ENCODE data around the gene HNRNPH1.

HNRNPH1 gene

GRCh38 chr5:179620293-179620692, 3.2 kb downstream of the HNRNPH1 start:
- peak overlapping the region; percentile 84 for H3K4me2 ChIP-seq (ENCODE audit: low read length)
- H3K27ac ChIP-seq (ENCODE audit: low read depth, low read length, poor library complexity, severe bottlenecking), result no peak overlapping the region
- H2AFZ ChIP-seq (ENCODE audit: low read length), result no peak overlapping the region
- H3K36me3 ChIP-seq (ENCODE audit: insufficient read depth, low read length), result peaks cover 79% of the 10 kb centered on the region
- TF ChIP-seq EZH2 (IDR thresholded peaks at IDR 0.05; ENCODE audit: borderline replicate concordance, low read length), result no peak
- H3F3A ChIP-seq (ENCODE audit: insufficient read depth, low read length), result peaks cover 32% of the 10 kb centered on the region; the same call in 1 of the 2 replicates
- H4K20me1 ChIP-seq (ENCODE audit: insufficient read depth, low read length), result peaks cover 30% of the 10 kb centered on the region
- H3K4me1 ChIP-seq (ENCODE audit: insufficient read depth, low read length, severe bottlenecking), result peaks cover 65% of the 10 kb centered on the region
- peaks cover 49% of the 10 kb centered on the region for H3K79me2 ChIP-seq (ENCODE audit: insufficient read depth, low read length)
- H3K4me3 ChIP-seq (ENCODE audit: low read depth, low read length, poor library complexity, severe bottlenecking), result peak overlapping the region; percentile 100
- no peaks in the 10 kb centered on the region for H3K27me3 ChIP-seq (ENCODE audit: insufficient read depth, low read length)
- no peaks in the 10 kb centered on the region for H3K9me3 ChIP-seq (ENCODE audit: low read length)
- peak overlapping the region; percentile 73; the same call in 1 of the 2 replicates for H3K9ac ChIP-seq (ENCODE audit: low read length)
- H3K9me2 ChIP-seq (ENCODE audit: low read depth, low read length), result no peaks in the 10 kb centered on the region

DNA sequence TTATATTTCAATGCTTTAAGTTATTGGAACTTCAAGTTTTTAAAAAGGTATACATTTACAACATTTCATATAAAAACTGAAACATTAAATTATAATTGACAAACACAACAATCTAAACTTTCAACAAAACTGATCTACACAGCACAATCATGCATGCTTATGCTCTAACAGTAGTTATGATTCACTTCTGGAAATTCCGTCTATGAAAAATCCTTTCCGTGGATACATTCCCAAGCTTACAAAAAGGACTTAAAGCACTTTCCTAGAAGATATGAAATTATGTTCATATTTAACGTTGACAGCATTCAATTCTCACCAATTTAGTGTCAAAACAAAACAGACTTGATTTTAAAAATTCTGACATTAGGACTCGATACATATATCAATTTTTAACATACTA, 3.7 kb downstream of the HNRNPH1 start:
- H3K9ac ChIP-seq (ENCODE audit: low read length), result no peak overlapping the region
- H4K20me1 ChIP-seq (ENCODE audit: insufficient read depth, low read length), result peaks cover 32% of the 10 kb centered on the region
- no peaks in the 10 kb centered on the region for H3K9me2 ChIP-seq (ENCODE audit: low read depth, low read length)
- H3K4me3 ChIP-seq (ENCODE audit: low read depth, low read length, poor library complexity, severe bottlenecking), result peak overlapping the region; percentile 100
- no peaks in the 10 kb centered on the region for H3K9me3 ChIP-seq (ENCODE audit: low read length)
- no peak overlapping the region for H3K27ac ChIP-seq (ENCODE audit: low read depth, low read length, poor library complexity, severe bottlenecking)
- H3K4me1 ChIP-seq (ENCODE audit: insufficient read depth, low read length, severe bottlenecking), result peaks cover 62% of the 10 kb centered on the region
- TF ChIP-seq EZH2 (IDR thresholded peaks at IDR 0.05; ENCODE audit: borderline replicate concordance, low read length), result no peak
- TF ChIP-seq, protein P1, sequence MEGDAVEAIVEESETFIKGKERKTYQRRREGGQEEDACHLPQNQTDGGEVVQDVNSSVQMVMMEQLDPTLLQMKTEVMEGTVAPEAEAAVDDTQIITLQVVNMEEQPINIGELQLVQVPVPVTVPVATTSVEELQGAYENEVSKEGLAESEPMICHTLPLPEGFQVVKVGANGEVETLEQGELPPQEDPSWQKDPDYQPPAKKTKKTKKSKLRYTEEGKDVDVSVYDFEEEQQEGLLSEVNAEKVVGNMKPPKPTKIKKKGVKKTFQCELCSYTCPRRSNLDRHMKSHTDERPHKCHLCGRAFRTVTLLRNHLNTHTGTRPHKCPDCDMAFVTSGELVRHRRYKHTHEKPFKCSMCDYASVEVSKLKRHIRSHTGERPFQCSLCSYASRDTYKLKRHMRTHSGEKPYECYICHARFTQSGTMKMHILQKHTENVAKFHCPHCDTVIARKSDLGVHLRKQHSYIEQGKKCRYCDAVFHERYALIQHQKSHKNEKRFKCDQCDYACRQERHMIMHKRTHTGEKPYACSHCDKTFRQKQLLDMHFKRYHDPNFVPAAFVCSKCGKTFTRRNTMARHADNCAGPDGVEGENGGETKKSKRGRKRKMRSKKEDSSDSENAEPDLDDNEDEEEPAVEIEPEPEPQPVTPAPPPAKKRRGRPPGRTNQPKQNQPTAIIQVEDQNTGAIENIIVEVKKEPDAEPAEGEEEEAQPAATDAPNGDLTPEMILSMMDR (IDR thresholded peaks at IDR 0.05; ENCODE audit: low read length), result no peak
- peak overlapping the region; percentile 84 for H3K4me2 ChIP-seq (ENCODE audit: low read length)
- peaks cover 84% of the 10 kb centered on the region for H3K36me3 ChIP-seq (ENCODE audit: insufficient read depth, low read length)
- no peak overlapping the region for H2AFZ ChIP-seq (ENCODE audit: low read length)
- peaks cover 49% of the 10 kb centered on the region for H3K79me2 ChIP-seq (ENCODE audit: insufficient read depth, low read length)
- H3F3A ChIP-seq (ENCODE audit: insufficient read depth, low read length), result peaks cover 34% of the 10 kb centered on the region; the same call in 1 of the 2 replicates
- no peaks in the 10 kb centered on the region for H3K27me3 ChIP-seq (ENCODE audit: insufficient read depth, low read length)

GRCh38 chr5:179618923-179619554, 4.4 kb downstream of the HNRNPH1 start:
- peaks cover 91% of the 10 kb centered on the region for H3K36me3 ChIP-seq (ENCODE audit: insufficient read depth, low read length)
- peaks cover 54% of the 10 kb centered on the region for H3K4me1 ChIP-seq (ENCODE audit: insufficient read depth, low read length, severe bottlenecking)
- H3F3A ChIP-seq (ENCODE audit: insufficient read depth, low read length), result peaks cover 39% of the 10 kb centered on the region; the same call in 1 of the 2 replicates
- TF ChIP-seq EZH2 (IDR thresholded peaks at IDR 0.05; ENCODE audit: borderline replicate concordance, low read length), result no peak
- peaks cover 33% of the 10 kb centered on the region for H4K20me1 ChIP-seq (ENCODE audit: insufficient read depth, low read length)
- peak overlapping the region; percentile 100 for H3K4me3 ChIP-seq (ENCODE audit: low read depth, low read length, poor library complexity, severe bottlenecking)
- no peaks in the 10 kb centered on the region for H3K9me2 ChIP-seq (ENCODE audit: low read depth, low read length)
- H3K9ac ChIP-seq (ENCODE audit: low read length), result no peak overlapping the region
- H3K4me2 ChIP-seq (ENCODE audit: low read length), result peak overlapping the region; percentile 84
- no peak overlapping the region for H2AFZ ChIP-seq (ENCODE audit: low read length)
- peaks cover 49% of the 10 kb centered on the region for H3K79me2 ChIP-seq (ENCODE audit: insufficient read depth, low read length)
- H3K27ac ChIP-seq (ENCODE audit: low read depth, low read length, poor library complexity, severe bottlenecking), result no peak overlapping the region
- H3K9me3 ChIP-seq (ENCODE audit: low read length), result no peaks in the 10 kb centered on the region
- no peaks in the 10 kb centered on the region for H3K27me3 ChIP-seq (ENCODE audit: insufficient read depth, low read length)

DNA sequence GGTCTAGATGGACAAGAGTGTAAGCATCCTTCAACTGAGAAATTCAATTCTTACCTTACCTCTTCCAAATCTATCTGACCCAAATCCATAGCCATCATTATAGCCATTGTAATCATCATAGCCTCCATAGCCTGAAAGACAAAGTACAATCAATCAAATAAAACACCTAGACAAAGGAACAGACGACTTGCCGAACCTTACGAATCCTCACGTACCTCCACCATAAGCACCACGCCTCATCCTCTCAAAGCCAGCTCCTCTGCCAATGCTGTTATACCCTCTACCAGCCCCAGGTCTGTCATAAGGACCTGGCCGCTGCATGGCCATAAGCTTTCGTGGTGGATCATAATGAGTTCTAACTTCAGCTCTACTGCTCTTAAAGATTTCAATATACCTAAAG, 5.5 kb downstream of the HNRNPH1 start:
- Histone ChIP-seq H3K27ac (ENCODE audit: low read depth, low read length, poor library complexity, severe bottlenecking) (no peak overlapping the region), H4K20me1 (ENCODE audit: insufficient read depth, low read length) (peaks cover 33% of the 10 kb centered on the region), H3K4me2 (ENCODE audit: low read length) (no peak overlapping the region), H3K79me2 (ENCODE audit: insufficient read depth, low read length) (peaks cover 45% of the 10 kb centered on the region), H3K36me3 (ENCODE audit: insufficient read depth, low read length) (peaks cover 98% of the 10 kb centered on the region), H3K9me2 (ENCODE audit: low read depth, low read length) (no peaks in the 10 kb centered on the region), H3K27me3 (ENCODE audit: insufficient read depth, low read length) (no peaks in the 10 kb centered on the region), H2AFZ (ENCODE audit: low read length) (no peak overlapping the region), H3K4me1 (ENCODE audit: insufficient read depth, low read length, severe bottlenecking) (peaks cover 52% of the 10 kb centered on the region), H3F3A (ENCODE audit: insufficient read depth, low read length) (peaks cover 48% of the 10 kb centered on the region), H3K9me3 (ENCODE audit: low read length) (no peaks in the 10 kb centered on the region), H3K4me3 (ENCODE audit: low read depth, low read length, poor library complexity, severe bottlenecking) (no peak overlapping the region), H3K9ac (ENCODE audit: low read length) (no peak overlapping the region)
- TF ChIP-seq, protein P1 (IDR thresholded peaks at IDR 0.05; ENCODE audit: low read length), result no peak
- TF ChIP-seq EZH2 (IDR thresholded peaks at IDR 0.05; ENCODE audit: borderline replicate concordance, low read length), result no peak

All from OCI-LY1 (cell line).